Stimulated activated naive CD4-positive, alpha-beta T cell (primary cell): Measurements from ENCODE around the gene ZC3H11A.
"Not testable (repeated sequence)": the region's sequence is repeated elsewhere in the genome, so short reads cannot be mapped to it uniquely, and the experiment has no call there.

Source experiments
- DNase-seq, 6 experiments: peaks; one replicate each; lab custom pipeline; 2025; lab: John Stamatoyannopoulos, UW

ZC3H11A gene

DNA sequence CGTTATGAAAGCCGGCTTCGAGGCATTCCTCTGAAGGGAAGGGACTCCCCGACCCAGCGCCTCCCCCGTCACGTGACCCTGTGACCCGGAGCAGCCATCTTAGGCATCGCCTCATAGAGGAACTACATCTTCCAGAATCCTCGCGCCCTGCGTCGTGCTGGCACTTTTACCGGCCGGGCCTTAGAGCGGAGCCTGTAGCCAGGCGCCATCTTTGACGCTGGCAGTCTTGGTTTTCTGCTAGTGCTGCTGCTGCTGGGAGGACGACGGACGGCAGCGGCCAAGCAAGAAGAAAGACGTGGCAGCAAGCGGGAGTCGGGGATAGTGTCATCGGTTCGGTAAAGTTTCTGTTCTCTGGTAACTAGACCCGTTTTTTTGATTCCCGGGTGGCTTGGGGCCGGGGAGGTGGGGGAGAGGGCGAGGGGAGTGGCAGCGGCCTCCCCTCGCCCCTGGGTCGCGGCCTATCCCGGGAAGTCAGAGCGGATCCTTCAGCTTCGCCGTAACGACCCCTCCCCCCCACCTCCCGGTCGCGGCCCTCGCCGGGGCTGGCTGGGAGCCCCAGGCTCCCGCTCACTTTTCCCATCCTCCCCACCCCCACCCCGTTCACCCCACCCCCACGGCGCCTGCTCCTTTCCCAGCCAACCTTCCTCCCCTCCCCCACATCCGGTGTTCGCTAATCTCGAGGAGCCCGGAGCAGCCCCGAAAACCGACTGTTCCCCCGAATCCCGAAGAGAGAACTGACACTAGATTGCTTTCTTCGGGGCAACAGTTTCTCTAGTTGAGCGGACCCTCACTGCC is at the start of gene ZC3H11A, which contains the start of gene ZBED6:
Gene ZC3H11A, plus strand, starts transcription at position 183 of the 795 bp plus-strand sequence. CDS start 21,448 bp downstream, outside the sequence.
Gene ZBED6, plus strand, starts transcription at position 183 of the 795 bp plus-strand sequence. CDS start 1,900 bp downstream, outside the sequence.
- peak; percentile 89 to 99 (median 96) for DNase-seq

DNA sequence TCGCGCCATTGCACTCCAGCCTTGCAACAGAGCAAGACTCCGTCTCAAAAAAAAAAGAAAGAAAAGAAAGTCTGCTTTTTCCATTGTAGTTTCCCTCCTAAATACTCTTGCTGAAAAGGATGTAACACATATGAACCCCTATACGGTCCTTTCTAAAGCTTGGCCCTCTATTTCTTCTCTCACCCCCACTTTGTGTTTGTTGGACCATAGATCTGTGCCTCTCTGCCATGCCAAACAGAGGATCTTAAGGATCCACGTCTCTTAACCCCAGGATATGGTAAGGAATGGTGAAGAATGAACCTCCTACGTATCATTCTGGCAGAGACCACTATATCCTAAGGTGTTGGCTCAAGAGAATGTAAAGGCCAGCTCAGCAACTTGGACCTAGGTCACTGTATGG is 49.1 kb upstream of the ZC3H11A start:
- no peak for DNase-seq

DNA sequence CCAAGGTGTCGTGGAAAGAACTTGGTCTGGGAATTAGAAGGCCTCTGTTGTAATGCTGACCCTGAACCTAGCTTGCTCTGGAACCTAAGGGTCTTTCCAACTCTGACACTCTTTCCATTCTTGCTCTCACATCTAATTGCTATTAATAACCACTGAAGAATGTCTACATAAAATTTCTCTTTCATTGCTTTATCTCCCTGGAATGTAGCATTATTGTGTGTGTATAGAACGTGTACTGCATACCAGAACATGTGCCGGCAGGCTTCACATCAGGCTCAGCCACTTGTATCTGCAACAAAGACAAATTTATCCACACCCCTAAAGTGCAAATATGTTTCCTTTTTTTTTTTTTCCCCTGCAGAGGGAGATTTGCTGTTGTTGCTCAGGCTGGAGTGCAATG is 44.4 kb upstream of the ZC3H11A start:
- DNase-seq: no peak

DNA sequence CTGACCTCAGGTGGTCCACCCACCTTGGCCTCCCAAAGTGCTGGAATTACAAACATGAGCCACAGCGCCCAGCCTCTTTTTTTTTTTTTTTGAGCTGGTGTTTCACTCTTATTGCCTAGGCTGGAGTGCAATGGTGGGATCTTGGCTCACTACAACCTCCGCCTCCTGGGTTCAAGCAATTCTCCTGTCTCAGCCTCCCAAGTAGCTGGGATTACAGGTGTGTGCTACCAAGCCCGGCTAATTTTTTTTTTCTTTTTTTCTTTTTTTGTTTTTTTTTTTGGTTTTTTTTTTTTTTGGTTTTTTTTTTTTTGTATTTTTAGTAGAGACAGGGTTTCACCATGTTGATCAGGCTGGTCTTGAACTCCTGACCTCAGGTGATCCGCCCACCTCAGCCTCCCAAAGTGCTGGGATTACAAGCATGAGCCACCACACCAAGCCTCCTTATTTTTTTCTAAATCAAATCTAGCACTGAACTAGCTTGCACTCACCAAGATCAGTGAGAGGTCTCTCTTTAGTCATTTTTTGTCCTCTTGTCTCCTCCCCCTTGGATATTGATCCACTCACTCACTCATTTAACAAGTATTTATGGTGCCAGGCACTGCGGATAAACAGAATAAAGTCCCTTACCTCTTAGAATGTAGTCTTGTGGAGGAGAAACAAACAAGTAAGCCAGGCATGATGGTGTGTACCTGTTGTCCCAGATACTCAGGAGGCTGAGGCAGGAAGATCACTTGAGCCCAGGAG is 43.6 kb upstream of the ZC3H11A start:
- DNase-seq: not testable (repeated sequence)

DNA sequence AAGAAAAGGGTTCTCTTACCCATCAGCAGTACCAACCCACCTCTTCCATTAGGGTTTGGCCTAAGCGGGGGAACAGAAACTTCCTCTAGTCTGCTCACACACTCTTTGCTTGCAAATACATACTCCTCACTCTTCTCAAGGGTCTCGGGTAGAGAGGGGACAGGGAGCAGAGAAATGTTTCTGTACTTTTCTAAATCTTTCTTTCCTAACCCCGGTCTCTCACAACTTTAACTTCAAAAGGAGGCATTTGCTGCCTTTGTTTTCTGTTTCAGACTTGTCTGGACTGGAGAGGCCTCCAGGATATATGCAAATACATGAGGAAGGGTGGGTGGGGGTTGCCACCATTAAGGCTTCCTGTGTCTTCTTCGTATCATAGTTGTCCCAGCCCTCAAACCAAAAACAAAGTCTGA is 41.0 kb upstream of the ZC3H11A start:
- peak in 3 of 6 experiments; percentile 16 to 37 (median 24) for DNase-seq

DNA sequence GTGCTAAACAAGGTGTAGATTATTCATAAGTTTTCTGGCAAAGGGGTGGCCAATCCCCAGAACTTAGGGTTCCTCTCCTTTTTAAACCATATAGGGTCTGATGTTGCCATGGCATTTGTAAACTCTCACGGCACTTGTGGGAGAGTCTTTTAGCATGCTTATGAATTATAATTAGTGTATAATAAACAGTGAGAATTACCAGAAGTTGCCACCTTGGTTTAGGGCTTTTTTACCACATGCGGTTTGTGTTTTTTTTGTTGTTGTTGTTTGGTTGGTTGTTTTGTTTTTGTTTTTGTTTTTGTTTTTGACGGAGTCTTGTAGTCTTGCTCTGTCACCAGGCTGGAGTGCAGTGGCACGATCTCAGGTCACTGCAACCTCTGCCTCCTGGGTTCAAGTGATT is 39.4 kb upstream of the ZC3H11A start:
- no peak for DNase-seq

DNA sequence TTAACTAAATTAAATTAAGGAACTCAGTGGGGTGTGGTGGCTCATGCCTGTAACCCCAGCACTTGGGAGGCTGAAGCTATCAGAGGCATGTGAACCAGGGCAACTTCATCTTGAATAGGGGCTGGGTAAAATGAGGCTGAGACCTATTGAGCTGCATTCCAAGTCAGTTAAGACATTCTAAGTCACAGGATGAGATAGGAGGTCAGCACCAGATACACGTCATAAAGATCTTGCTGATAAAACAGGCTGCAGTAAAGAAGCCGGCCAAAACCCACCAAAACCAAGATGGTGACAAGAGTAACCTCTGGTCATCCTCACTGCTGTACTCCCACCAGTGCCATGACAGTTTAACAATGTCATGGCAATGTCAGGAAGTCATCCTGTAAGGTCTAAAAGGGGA is 36.7 kb upstream of the ZC3H11A start:
- not testable (repeated sequence) for DNase-seq

DNA sequence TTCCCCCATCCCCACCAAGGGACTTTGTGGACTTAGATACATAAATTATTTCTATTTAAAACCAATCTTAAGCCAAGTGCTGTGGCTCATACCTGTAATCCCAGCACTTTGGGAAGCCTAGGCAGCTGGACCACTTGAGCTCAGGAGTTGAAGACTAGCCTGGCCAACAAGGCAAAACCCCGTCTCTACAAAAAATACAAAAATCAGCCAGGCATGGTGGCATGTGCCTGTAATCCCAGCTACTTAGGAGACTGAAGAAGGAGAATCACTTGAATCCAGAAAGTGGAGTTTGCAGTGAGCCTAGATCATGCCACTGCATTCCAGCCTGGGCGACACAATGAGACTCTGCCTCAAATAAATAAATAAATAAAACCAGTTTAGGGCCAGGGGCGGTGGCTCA is 34.9 kb upstream of the ZC3H11A start:
- no peak for DNase-seq

DNA sequence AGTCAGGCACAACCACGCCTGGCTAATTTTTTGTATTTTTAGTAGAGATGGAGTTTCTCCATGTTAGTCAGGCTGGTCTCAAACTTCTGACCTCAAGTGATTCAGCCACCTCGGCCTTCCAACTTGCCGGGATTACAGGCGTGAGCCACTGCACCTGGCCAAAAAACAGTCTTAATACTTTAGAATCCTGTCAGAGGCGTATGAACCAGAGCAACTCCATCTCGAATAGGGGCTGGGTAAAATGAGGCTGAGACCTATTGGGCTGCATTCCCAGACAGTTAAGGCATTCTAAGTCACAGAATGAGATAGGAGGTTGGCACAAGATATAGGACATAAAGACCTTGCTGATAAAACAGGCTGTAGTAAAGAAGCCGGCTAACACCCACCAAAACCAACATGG is 33.5 kb upstream of the ZC3H11A start:
- DNase-seq: not testable (repeated sequence)

DNA sequence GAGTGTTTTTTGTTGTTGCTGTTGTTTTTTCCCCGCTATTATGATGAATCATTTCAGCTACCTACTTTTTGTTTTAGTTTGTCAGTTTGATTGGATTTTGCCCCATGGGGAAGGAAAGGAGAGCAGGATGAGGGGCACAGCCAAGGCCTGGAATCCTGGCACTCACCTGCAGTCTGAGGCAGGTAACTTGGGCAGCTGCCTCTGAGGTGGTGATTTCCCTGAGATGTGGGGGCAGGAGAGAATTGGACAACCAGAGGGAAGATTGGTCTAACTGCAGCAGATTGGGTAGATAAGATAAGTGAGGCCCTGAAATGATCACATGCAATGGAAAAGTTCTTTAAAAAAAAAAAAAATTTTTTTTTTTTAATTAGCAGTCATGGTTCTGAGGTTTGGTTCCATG is 31.9 kb upstream of the ZC3H11A start:
- DNase-seq: no peak

DNA sequence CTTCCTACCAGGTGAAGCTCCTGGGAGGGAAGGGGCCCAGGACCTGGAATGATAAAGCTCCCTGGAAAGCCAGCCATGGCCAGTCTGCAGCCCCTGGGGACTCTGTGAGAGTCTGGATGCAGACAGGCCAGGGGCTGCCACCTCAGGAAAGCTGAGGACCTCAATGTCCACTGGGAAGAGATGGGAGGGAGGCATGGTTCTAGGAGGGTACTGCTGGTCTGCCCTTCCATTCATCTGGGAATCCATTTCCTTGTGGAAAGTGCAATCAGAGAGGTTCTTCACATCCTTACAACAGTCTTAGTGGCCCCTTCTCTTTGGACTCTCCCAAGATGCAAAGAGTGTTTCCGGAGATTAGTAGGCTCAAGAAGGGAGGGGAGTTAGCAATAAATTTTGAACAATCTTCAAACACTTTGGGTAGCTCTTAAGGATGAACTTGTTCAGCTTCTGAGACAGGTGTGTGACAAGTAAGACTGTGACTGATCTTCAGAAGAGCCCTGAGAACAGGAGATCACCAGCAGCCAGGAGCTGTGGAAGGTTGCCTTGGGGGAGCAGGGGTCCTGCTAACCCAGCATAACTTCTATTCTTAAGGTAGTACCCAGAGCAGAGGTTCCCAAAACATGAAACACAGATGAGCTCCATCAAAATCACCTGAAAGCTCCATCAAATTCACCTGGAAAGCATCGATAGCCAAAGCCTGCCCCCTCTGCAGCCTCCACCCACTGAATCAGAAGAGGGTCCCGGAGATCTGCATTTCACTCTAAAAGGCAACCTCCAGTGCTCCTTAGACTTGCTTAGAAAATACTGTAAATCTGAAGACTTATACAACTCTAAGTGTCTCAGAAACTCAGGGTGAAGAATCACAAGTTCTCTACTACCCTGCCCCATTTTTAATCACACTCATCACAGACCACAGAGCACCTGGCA is 31.1 kb upstream of the ZC3H11A start:
- no peak for DNase-seq

DNA sequence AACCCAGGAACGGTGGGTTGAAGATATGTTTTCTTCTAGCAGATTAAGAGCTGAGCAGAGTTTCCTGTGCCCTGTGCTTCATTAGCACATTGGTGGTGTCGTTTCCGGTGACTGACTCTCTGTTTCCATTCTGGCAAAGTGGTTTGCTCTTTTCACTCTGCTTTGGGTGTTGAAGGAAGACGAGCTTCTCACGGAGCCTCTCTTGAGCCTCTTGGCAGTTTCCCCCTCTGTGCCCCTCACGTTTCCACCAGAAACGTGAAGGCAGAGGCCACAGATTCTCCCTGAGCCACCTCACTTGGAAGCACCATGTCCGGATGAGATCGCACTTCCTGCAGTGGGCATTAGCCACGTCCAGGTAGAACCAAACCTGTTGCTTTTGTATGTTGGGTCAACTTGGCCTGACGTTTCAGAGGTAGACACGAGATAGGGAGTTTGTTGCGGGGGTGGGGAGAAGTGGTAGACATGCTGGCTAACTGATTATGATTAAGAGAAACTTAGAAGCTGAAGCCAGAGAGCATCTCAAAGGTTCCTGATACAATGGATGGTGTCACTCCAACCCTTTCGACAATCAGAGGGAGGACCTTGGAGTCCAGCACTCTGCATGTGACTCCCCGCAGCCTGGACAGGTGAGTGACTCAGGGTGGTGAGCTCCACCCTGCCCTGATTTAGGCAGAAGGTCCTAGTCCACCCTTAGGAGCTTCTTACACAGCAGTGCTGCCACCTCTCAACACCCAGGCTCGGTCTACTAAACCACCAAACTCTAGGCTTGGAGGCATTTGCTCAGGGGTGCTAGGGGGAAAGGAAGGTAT is 30.2 kb upstream of the ZC3H11A start, which contains the start of gene LAX1:
Gene LAX1, plus strand, starts transcription at position 155 of the 809 bp plus-strand sequence. Its CDS starts 383 bp downstream, at position 538.
- DNase-seq: peak; percentile 33 to 84 (median 66)

DNA sequence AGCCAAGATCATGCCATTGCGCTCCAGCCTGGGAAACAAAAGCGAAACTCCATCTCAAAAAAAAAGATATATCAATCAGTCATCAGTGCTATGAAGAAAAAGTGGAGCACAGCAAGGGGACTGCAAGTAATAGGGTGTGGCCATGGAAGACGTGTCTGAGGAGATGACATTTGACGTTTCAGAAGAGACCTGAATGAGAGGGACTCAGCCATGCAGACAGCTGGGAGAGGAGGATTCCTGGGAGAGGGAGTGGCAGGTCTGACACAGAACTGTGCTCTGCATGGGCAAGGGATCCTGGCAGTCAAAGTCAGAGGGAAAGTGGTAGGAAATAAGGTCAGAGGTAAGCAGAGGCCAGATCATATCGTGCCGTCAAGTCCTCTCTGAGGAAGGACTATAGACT is 27.2 kb upstream of the ZC3H11A start:
- DNase-seq: no peak

DNA sequence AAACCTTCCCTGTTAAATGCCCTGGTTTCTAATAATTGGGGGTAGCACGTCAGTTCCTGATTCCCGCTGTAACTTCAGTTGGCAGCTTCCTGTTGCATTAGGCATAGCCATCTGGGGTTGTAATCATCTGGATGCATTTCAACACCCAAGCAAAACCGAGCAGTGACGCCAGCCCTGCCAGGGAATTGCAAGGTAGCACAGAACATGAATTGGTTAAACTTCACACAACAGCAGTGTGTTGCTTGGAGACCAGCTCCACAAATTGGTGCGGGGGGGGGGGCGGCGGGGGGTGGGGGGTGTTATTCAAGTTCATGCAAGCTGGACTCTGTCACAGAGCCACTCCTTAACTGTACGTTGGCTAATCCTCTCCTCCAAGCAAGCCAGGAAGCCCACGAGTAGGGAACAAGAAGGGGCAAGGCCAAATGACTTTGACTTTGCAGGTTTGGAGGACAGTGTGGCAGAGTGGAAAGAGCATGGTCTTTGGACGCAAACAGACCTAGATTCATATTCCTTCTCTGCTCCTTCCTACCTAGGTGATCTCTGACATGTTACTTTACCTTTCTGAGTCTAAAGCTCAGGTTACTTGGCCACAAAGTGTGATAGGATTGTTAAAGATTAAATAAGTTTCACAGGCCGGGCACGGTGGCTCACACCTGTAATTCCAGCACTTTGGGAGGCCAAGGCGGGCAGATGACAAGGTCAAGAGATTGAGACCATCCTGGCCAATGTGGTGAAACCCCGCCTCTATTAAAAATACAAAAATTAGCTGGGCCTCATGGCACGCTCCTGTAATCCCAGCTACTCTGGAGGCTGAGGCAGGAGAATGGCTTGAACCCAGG is 25.7 kb upstream of the ZC3H11A start:
- no peak for DNase-seq

DNA sequence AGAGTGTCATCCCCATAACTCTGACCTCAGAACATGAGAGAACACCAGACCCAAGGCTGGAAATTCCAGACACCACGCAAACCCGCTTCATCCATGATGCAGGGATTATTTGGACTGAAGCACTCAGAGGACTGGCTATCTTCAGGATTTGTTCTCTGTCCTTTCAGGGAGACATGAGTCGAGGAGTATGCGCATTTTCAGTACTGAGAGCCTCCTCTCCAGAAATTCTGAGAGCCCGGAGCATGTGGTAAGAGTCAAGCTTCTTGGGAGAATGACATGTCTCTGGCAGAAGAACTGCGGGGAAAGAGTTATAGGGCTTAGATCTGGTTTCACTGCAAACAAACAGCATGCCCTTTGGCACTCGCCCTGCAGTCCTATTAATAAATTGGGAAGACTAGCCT is 23.5 kb upstream of the ZC3H11A start:
- DNase-seq: no peak

DNA sequence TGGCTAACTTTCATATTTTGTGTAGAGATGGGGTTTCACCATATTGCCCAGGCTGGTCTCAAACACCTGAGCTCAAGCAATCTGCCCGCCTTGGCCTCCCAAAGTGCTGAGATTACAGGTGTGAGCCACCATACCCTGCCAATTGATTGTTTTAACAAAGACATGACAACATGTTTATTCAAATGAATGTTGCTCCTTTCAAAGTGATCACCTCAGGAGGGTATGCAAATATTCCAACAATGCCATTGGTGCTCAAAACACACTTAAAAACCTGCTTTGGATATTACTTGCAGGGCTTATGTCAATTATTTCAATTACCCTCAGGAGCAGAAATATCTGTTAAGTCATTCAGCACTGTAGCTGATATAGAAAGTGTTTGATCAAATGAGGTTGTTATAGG is 22.6 kb upstream of the ZC3H11A start:
- no peak for DNase-seq

DNA sequence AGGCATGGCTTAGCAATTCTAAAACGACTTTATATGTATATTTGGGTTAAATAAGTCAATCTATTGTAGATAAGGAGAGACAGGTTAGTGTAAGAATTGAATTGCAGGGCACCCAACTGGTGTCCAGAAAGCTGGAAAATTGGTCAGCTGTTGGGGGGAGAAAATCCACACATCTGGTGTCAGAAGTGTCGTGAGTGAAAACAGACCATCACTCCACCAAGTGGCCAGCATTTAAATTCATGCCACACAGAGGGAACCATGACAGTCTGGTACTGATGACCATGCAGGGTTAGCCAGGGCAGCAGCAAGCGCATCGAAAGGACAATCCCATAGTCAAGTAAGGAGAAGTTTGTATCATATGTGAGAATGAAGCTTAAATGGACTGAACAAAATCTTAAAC is 18.8 kb upstream of the ZC3H11A start:
- peak in 1 of 6 experiments; percentile 4 for DNase-seq

DNA sequence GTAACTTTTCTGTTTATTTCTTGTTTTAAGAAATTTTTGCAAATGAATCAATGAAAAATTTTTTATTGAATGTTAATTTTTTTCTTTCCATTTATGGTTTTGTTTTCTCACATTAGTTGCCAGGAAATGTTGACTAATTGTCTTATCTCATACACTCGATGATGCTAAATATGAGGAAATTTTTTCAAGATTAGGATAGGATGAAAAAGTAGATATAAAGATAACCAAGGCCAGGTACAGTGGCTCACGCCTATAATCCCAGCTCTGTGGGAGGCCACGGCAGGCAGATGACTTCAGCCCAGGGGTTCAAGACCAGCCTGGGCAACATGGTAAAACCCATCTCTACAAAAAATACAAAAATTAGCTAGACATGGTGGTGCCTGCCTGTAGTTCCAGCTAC is 17.8 kb upstream of the ZC3H11A start:
- DNase-seq: no peak

DNA sequence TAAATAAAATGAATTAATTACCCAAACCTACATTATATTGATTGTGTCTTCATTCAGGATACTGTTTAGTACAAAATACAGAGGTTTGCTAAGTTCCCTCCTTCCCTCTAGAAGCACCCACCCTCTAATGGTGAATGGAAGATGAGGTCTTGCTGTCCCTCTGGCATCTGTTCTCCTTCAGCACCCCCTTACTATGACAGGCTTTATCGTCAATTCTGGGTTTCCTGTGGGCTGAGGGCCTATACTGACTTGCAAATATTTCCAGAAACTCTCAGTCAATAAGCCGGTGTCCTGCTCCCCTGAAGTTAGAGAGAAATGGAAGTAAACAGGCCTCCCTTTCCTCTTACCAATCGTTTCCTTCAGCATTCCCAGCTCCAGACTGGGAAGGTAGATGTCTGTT is 17.3 kb upstream of the ZC3H11A start:
- no peak for DNase-seq

DNA sequence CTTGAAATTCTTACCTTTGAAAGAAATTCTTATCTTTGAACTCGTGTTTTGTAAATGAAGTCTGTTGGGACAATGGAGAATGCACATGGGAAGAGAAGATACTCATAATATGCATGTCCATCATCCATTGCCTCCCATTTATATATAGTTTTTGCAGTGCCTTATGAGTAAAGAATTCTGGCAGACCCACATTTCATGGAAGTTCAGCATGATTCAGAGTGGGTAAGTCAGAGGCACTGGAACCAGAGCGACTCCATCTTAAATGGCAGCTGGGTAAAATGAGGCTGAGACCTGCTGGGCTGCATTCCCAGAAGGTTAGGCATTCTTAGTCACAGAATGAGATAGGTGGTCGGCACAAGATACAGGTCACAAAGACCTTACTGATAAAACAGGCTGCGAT is 16.6 kb upstream of the ZC3H11A start:
- DNase-seq: no peak
